ENCODE measurements around the gene ZNF226.
"Not testable (repeated sequence)": the region's sequence is repeated elsewhere in the genome, so short reads cannot be mapped to it uniquely, and the experiment has no call there.

ZNF226 gene

DNA sequence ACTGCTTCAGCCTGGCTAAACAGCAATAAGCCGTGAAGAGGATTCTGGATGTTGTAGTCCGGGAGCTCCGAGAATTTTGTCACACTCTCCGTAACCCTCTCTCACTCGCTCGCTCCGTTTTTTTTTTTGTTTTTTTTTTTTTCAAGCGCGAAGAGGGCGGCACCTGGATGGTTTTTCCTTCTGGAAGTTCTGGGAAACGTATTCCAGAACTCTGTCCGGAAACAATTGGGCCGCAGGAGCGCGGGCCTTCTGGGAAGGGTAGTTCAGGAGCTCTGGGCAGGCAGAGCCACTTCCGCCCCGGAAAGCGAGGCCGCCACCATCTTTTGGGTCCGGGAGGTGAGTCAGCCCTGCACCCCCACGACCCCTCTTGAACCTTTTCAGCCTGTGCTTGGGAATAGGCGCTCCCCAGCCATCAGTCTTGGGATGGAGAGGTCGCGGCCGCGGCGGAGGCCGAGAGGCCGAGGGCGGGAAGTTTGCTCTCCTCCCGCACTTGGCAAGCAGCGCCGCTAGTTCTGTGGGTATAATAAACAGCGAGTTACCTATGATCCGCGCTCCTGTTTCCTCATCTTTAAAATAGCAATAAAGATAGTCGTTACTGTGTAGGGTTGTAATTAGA lies 47.5 kb downstream of the ZNF226 start, which contains the start of gene ZNF227:
ZNF227 (plus strand) TSS at position 283 of the 616 bp plus-strand sequence. CDS start 5,261 bp downstream, outside the sequence.
- peak; percentile 48 for DNase-seq (ENCODE audit: low read depth)

DNA sequence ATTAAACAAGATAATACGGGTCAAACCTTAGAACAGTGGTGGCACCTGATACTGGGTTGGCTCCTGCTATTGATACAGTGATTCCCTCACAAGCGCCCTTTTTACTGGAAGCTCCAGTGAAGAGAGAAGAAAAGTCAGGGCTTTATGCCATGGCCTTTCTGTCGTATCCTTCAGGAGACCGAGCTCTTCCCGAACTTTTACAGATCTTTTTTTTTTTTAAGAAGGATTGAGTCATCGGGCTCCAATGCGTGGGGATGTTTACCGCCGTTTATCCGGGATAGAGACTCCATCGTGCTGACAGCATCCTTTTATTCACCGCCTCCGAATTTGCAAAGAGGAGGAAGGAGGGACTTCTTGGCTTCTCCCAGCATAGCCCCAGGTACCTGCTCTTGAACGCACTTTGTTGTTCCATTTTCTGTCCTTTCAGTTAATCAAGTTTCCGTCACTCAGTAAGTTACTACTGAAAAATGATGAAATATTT lies 48.0 kb downstream of the ZNF226 start:
- DNase-seq (ENCODE audit: low read depth), result no peak

DNA sequence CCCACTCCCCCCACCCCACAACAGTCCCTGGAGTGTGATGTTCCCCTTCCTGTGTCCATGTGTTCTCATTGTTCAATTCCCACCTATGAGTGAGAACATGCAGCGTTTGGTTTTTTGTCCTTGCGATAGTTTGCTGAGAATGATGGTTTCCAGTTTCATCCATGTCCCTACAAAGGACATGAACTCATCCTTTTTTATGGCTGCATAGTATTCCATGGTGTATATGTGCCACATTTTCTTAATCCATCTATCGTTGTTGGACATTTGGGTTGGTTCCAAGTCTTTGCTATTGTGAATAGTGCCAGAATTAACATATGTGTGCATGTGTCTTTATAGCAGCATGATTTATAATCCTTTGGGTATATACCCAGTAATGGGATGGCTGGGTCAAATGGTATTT lies 55.0 kb downstream of the ZNF226 start:
- DNase-seq (ENCODE audit: low read depth), result not testable (repeated sequence)

DNA sequence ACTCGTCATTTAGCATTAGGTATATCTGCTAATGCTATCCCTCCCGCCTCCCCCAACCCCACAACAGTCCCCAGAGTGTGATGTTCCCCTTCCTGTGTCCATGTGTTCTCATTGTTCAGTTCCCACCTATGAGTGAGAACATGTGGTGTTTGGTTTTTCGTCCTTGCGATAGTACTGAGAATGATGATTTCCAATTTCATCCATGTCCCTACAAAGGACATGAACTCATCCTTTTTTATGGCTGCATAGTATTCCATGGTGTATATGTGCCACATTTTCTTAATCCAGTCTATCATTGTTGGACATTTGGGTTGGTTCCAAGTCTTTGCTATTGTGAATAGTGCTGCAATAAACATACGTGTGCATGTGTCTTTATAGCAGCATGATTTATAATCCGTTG lies 55.9 kb downstream of the ZNF226 start:
- DNase-seq (ENCODE audit: low read depth), result not testable (repeated sequence)

DNA sequence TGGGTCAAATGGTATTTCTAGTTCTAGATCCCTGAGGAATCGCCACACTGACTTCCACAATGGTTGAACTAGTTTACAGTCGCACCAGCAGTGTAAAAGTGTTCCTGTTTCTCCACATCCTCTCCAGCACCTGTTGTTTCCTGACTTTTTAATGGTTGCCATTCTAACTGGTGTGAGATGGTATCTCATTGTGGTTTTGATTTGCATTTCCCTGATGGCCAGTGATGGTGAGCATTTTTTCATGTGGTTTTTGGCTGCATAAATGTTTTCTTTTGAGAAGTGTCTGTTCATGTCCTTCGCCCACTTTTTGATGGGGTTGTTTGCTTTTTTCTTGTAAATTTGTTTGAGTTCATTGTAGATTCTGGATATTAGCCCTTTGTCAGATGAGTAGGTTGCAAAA lies 56.4 kb downstream of the ZNF226 start:
- DNase-seq (ENCODE audit: low read depth), result not testable (repeated sequence)
